IPS-18c (cell line): ENCODE data around the gene ITGAE.

Source experiments
- H3K4me3 ChIP-seq: 2 replicates; pipeline ENCODE4 v1.7.0; 2013; ENCODE audit warnings: low read depth, mild to moderate bottlenecking, low read length, moderate library complexity; ENCODE audit not compliant: insufficient read depth
- H3K9me3 ChIP-seq: one replicate; pipeline ENCODE4 v1.6.1; 2013; ENCODE audit warnings: mild to moderate bottlenecking, low read length, moderate library complexity; ENCODE audit not compliant: control insufficient read depth, insufficient read depth

Gene ITGAE

GRCh38 chr17:3678095-3678820 is 122.7 kb downstream of the ITGAE start:
- Histone ChIP-seq H3K9me3 (no peaks in the 10 kb centered on the region), H3K4me3 (no peak overlapping the region)

GRCh38 chr17:3675886-3676285 is 125.1 kb downstream of the ITGAE start:
- no peaks in the 10 kb centered on the region for H3K9me3 ChIP-seq
- H3K4me3 ChIP-seq: no peak overlapping the region

- H3K9me3 ChIP-seq: no peaks in the 10 kb centered on the region
- H3K4me3 ChIP-seq: no peak overlapping the region
These were observed 128.4 kb downstream of the ITGAE start for GRCh38 chr17:3672571-3672970.

GRCh38 chr17:3669548-3669947 is 131.4 kb downstream of the ITGAE start:
- Histone ChIP-seq H3K4me3 (peak overlapping the region; percentile 94), H3K9me3 (no peaks in the 10 kb centered on the region)

GRCh38 chr17:3669085-3669347 is 132.0 kb downstream of the ITGAE start:
- Histone ChIP-seq H3K4me3 (peak overlapping the region; percentile 94), H3K9me3 (no peaks in the 10 kb centered on the region)

- peak within 1 kb of the TSS; percentile 95 for H3K4me3 ChIP-seq
- H3K9me3 ChIP-seq: no peaks in the 10 kb centered on the region
These were observed 132.5 kb downstream of the ITGAE start, which contains the start of the genes EMC6 and TAX1BP3 for GRCh38 chr17:3668279-3669084. Gene EMC6 (plus strand): TSS chr17:3668812. CDS start chr17:3669147, 335 bp downstream. Gene TAX1BP3 (minus strand): TSS chr17:3668578. CDS start chr17:3668526, 52 bp downstream.

GRCh38 chr17:3667366-3668278 is 133.4 kb downstream of the ITGAE start:
- Histone ChIP-seq H3K4me3 (peak overlapping the region; percentile 95), H3K9me3 (no peaks in the 10 kb centered on the region)

- no peak overlapping the region for H3K4me3 ChIP-seq
These were observed 134.5 kb downstream of the ITGAE start for GRCh38 chr17:3666516-3666915.

GRCh38 chr17:3665834-3666233 is 135.2 kb downstream of the ITGAE start:
- H3K4me3 ChIP-seq: no peak overlapping the region
- H3K9me3 ChIP-seq: no peaks in the 10 kb centered on the region

More at GRCh38 chr17:3666516-3666915, 134.5 kb downstream of the ITGAE start:
- H3K9me3 ChIP-seq: no peaks in the 10 kb centered on the region
